Measurements from ENCODE around the gene TPK1. TPM values are rescaled to one million over a fixed set of nuclear protein-coding genes. Genes with fewer than 3 reads are reported as not detected.

TPK1 gene
- total RNA-seq, 2 experiments from 2014 or later: 15.5 to 15.8 TPM

DNA sequence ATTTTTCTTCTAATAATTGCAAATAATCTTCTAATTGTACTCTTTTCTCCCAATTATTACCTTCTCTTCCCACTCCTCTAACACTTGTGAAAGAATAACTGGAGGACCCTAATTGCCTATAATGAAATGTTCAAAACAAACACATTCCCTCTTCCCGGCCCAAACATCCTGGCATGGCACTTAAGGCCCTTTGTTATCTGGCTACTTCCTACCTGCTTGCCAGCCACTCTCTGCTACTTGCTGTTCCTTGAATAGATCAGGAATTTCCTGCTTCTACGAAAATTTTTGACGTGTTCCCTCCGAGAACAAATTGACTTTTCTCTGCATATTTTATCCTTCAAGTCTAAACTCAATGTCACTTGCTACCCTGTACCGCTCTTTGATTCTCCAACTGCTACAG lies 376.2 kb downstream of the TPK1 start:
- H3K27me3 Mint-ChIP-seq: no peaks in the 10 kb centered on the region
- peaks cover 31% of the 10 kb centered on the region for H3K36me3 Mint-ChIP-seq (ENCODE audit: low read depth)
- POLR2A ChIA-PET: no interaction called here
- H3K4me1 Mint-ChIP-seq (ENCODE audit: low read depth): no peaks in the 10 kb centered on the region
- CTCF ChIA-PET: no interaction called here
- H3K9me3 Mint-ChIP-seq: peaks cover 29% of the 10 kb centered on the region
- no peak overlapping the region for H3K4me3 Mint-ChIP-seq
- intact Hi-C loops (cut with micrococcal nuclease): no loop called here
- TF ChIP-seq, protein P1, sequence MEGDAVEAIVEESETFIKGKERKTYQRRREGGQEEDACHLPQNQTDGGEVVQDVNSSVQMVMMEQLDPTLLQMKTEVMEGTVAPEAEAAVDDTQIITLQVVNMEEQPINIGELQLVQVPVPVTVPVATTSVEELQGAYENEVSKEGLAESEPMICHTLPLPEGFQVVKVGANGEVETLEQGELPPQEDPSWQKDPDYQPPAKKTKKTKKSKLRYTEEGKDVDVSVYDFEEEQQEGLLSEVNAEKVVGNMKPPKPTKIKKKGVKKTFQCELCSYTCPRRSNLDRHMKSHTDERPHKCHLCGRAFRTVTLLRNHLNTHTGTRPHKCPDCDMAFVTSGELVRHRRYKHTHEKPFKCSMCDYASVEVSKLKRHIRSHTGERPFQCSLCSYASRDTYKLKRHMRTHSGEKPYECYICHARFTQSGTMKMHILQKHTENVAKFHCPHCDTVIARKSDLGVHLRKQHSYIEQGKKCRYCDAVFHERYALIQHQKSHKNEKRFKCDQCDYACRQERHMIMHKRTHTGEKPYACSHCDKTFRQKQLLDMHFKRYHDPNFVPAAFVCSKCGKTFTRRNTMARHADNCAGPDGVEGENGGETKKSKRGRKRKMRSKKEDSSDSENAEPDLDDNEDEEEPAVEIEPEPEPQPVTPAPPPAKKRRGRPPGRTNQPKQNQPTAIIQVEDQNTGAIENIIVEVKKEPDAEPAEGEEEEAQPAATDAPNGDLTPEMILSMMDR (IDR thresholded peaks at IDR 0.05): no peak
- DNase-seq (no peak), ATAC-seq (no peak)
- no peak overlapping the region for H3K27ac Mint-ChIP-seq

DNA sequence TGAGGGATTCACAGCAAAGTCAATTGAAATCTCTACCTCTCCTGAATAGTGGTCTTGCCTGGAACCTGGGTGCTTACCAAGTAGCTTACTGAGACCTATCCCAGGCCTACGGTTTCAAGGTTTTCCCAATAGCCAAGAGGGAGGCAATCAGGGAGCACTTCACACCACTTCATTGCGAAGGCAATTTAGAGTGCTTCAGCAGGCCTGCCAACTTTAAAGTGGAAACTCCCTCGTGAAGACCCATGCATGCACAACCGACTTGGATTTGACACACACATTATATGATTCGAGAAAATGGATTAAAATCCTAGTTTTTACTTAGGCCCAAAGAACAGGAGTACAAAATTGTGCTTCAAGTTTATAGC lies 380.8 kb downstream of the TPK1 start:
- DNase-seq: no peak
- ATAC-seq: no peak
- Mint-ChIP-seq H3K27me3 (no peaks in the 10 kb centered on the region), H3K9me3 (peaks cover 15% of the 10 kb centered on the region), H3K36me3 (ENCODE audit: low read depth) (peaks cover 22% of the 10 kb centered on the region), H3K4me3 (no peak overlapping the region), H3K4me1 (ENCODE audit: low read depth) (no peaks in the 10 kb centered on the region), H3K27ac (no peak overlapping the region)
- intact Hi-C loops (cut with micrococcal nuclease): no loop called here
- ChIA-PET CTCF (interaction anchor here (1.0 kb wide), 1 partner anchor 55 kb away, joined by 3 read pairs; no protein-coding TSS in a partner anchor), POLR2A (no interaction called here)
- TF ChIP-seq, protein P1 (IDR thresholded peaks at IDR 0.05): no peak

DNA sequence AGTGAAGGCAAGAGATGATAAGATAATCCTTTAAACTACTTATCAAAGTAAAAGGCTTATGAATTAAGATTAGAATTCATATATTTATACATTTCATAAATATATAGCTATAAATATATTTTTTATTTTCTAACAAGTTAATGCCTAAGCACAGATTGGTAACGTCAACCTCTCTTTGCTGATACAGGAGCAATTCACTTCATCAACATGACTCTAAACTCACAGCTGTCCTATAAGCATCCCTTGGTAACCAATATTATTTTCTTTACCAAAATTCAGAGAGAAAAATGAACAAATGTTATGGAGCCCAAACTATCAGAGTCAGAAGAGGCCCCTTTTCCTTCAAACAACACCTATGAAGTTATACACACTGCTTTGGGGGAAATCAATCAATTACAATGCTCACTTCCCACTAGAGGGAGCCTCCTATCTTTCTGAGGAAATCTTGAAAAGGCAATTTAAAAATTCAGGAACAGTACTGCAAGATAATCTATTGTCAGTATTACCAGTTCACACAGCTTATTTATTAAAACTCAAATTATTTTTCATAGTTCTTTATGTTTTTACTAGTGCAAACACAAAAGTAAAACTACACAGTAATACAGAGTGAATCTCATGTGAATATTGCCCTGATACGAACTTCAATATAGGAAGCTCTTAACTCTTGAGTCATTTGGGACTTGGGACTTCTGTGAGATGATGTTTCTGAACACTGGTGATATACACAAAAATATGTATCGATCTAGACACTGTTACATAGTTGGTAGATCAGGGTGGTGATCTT lies 381.4 kb downstream of the TPK1 start:
- Mint-ChIP-seq H3K27ac (no peak overlapping the region), H3K36me3 (ENCODE audit: low read depth) (peaks cover 22% of the 10 kb centered on the region), H3K27me3 (no peaks in the 10 kb centered on the region), H3K4me1 (ENCODE audit: low read depth) (no peaks in the 10 kb centered on the region), H3K4me3 (no peak overlapping the region), H3K9me3 (peaks cover 15% of the 10 kb centered on the region)
- POLR2A ChIA-PET: no interaction called here
- TF ChIP-seq, protein P1 (IDR thresholded peaks at IDR 0.05): no peak
- DNase-seq (no peak), ATAC-seq (no peak)
- intact Hi-C loops (cut with micrococcal nuclease): no loop called here
- CTCF ChIA-PET: interaction anchor here (0.8 to 1.7 kb wide), 3 partner anchors 10 to 54 kb away, joined by 3 to 5 read pairs (median 4); no protein-coding TSS in a partner anchor

DNA sequence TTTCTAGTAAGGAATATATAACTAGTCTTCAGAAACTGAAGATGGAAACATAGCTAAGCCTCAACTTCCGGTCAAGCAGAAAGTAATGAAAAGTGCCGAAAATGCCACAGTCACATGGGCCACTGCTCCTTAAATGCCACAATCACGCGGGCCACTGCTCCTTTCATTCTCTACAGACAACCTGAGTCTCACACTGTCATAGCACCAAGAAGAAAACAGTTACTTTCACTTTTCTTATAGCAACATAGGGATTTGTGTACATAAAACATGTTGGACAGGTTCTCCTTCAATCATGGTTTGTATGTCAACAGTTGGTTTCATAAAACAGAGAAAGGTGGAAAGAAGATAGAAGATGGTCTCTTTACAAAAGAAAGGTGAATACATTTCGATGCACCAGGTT lies 383.8 kb downstream of the TPK1 start:
- intact Hi-C loops (cut with micrococcal nuclease): no loop called here
- H3K36me3 Mint-ChIP-seq (ENCODE audit: low read depth): peaks cover 22% of the 10 kb centered on the region
- ChIA-PET CTCF (no interaction called here), POLR2A (no interaction called here)
- peaks cover 13% of the 10 kb centered on the region for H3K9me3 Mint-ChIP-seq
- H3K4me1 Mint-ChIP-seq (ENCODE audit: low read depth): no peaks in the 10 kb centered on the region
- TF ChIP-seq, protein P1 (IDR thresholded peaks at IDR 0.05): no peak
- H3K27me3 Mint-ChIP-seq: no peaks in the 10 kb centered on the region
- ATAC-seq (no peak), DNase-seq (no peak)
- no peak overlapping the region for H3K4me3 Mint-ChIP-seq
- H3K27ac Mint-ChIP-seq: no peak overlapping the region

DNA sequence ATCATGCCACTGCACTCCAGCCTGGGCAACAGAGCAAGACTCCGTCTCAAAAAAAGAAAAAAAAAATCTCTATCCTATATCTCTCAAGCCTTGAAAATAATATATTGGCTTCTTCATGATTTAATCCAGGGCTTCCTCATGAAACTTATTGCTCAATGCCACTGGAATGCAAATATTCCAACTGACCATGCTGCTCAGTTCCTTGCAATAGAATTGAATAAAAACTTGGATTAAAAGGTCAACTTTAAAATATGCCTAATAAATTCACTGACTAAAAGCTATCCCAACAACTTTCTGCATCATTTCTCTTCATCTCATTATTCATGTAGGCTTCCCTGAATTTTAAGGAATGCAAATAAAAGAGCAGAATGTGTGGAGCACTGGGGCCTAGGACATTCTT lies 390.3 kb downstream of the TPK1 start:
- Mint-ChIP-seq H3K36me3 (ENCODE audit: low read depth) (no peaks in the 10 kb centered on the region), H3K9me3 (no peaks in the 10 kb centered on the region), H3K4me3 (no peak overlapping the region), H3K4me1 (ENCODE audit: low read depth) (no peaks in the 10 kb centered on the region), H3K27ac (no peak overlapping the region), H3K27me3 (no peaks in the 10 kb centered on the region)
- intact Hi-C loops (cut with micrococcal nuclease): no loop called here
- ATAC-seq: no peak
- POLR2A ChIA-PET: no interaction called here
- CTCF ChIA-PET: interaction anchor here (1.4 kb wide), 1 partner anchor 8 kb away, joined by 4 read pairs; no protein-coding TSS in a partner anchor
- no peak for DNase-seq
- TF ChIP-seq, protein P1 (IDR thresholded peaks at IDR 0.05): no peak
